Ishikawa (cell line): ENCODE data around the gene RNF217.

Experiments
- CREB1 ChIP-seq: IDR thresholded peaks from 2 replicates; pipeline ENCODE4 v1.6.1; 2012; ENCODE audit warnings: low read depth
- RAD21 ChIP-seq: IDR thresholded peaks from 2 replicates; pipeline ENCODE4 v1.6.1; 2012; ENCODE audit warnings: low read depth
- USF1 ChIP-seq: IDR thresholded peaks from 2 replicates; pipeline ENCODE4 v1.6.1; 2012

GRCh38 chr6:124963416-124963785 lies 1.2 kb downstream of the RNF217 start:
- TF ChIP-seq CREB1 (no peak), USF1 (no peak), RAD21 (no peak)
